Stimulated activated CD4-positive, alpha-beta T cell treated with anti-CD3 and anti-CD28 coated beads, Interleukin-2, amount 100 ng/mL, for 4 hours (primary cell): ENCODE measurements around the gene PPCDC.
"Not testable (repeated sequence)": the region's sequence is repeated elsewhere in the genome, so short reads cannot be mapped to it uniquely, and the experiment has no call there.

Source experiments
- DNase-seq: peaks from one replicate; pipeline ENCODE4 v3.0.0-alpha.2; 2020; ENCODE audit warnings: low read depth

The PPCDC gene

GRCh38 chr15:75069301-75069925 lies 46.0 kb downstream of the PPCDC start:
- DNase-seq, result no peak

GRCh38 chr15:75070674-75071073 lies 47.3 kb downstream of the PPCDC start:
- no peak for DNase-seq

GRCh38 chr15:75073197-75073596 lies 49.8 kb downstream of the PPCDC start:
- no peak for DNase-seq

GRCh38 chr15:75076277-75076676 lies 52.9 kb downstream of the PPCDC start:
- DNase-seq, result no peak

- DNase-seq, result not testable (repeated sequence)
Observed at GRCh38 chr15:75077551-75077961, 54.2 kb downstream of the PPCDC start.

- no peak for DNase-seq
Observed at GRCh38 chr15:75081150-75081549, 57.8 kb downstream of the PPCDC start.

GRCh38 chr15:75082689-75083088 lies 59.3 kb downstream of the PPCDC start:
- no peak for DNase-seq

GRCh38 chr15:75085708-75086107 lies 62.3 kb downstream of the PPCDC start:
- not testable (repeated sequence) for DNase-seq

- DNase-seq, result no peak
Observed at GRCh38 chr15:75089456-75090387, 66.3 kb downstream of the PPCDC start.

GRCh38 chr15:75090388-75090734 lies 67.0 kb downstream of the PPCDC start:
- DNase-seq, result no peak

GRCh38 chr15:75091814-75092213 lies 68.4 kb downstream of the PPCDC start:
- no peak for DNase-seq

GRCh38 chr15:75094961-75095478 lies 71.6 kb downstream of the PPCDC start:
- DNase-seq, result not testable (repeated sequence)

- no peak for DNase-seq
Observed at GRCh38 chr15:75095594-75095993, 72.2 kb downstream of the PPCDC start.

- DNase-seq, result no peak
Observed at GRCh38 chr15:75097939-75098338, 74.5 kb downstream of the PPCDC start.

- no peak for DNase-seq
Observed at GRCh38 chr15:75098404-75098803, 75.0 kb downstream of the PPCDC start.
